Measurements from ENCODE around the gene JRKL. TPM values are rescaled to one million over a fixed set of nuclear protein-coding genes. Genes with fewer than 3 reads are reported as not detected.
"Not testable (repeated sequence)": the region's sequence is repeated elsewhere in the genome, so short reads cannot be mapped to it uniquely, and the experiment has no call there.

JRKL gene
- total RNA-seq, 1 donor from 2014 or later: 11.2 TPM

DNA sequence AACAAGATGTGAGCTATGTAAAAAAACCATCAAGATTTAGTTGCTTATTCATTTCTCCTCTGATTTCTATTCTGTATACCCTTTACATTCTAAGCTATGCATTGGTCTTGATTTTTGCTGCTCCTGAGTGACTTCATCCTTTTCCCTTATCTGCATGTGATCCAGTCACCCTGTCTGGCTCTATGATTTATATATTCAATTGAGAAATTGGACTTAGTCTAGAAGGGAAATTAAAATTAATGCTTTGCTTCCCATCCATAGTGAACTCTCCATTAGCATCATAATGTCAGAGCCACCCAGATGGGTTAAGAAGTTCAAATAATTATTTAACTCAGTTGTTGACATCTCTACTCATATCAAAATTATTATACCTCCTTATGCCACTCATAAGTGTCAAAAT lies 5.0 kb downstream of the JRKL start:
- no peak for DNase-seq

DNA sequence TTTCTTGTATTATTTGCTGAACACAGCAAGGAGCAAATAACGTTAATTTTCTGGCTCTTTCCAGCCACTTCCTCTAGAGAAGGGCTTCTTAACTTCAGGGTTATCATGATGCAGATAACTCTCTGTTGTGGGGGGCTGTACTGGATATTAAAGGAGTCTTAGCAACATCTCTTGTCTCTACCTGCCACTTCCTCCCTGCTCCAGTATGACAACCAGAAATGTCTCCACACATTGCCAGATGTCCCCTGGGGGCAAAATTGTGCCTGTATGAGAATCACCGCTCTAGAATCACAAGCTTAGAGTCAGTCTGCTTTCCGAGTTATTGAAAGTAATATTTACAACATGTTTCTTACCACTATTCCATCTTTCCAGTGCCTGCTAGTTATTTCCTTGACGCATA lies 6.8 kb downstream of the JRKL start:
- DNase-seq: no peak

DNA sequence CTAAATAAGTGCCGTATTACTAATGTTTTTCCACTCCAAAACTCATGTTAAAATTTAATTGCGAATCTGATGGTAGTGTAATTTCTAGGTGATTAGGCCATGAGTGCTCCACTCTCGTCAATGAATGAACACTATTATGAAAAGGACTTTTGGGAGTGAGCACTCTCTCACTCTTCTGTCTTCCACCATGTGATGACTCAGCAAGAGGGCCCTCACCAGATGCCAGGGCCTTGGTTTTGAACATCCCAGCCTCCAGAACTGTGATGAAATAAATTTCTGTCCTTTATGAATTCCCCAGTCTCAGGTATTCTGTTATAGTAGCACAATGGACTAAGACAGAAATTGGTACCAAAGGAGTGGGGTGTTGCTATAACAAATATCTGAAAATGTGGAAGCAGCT lies 8.1 kb downstream of the JRKL start:
- no peak for DNase-seq

DNA sequence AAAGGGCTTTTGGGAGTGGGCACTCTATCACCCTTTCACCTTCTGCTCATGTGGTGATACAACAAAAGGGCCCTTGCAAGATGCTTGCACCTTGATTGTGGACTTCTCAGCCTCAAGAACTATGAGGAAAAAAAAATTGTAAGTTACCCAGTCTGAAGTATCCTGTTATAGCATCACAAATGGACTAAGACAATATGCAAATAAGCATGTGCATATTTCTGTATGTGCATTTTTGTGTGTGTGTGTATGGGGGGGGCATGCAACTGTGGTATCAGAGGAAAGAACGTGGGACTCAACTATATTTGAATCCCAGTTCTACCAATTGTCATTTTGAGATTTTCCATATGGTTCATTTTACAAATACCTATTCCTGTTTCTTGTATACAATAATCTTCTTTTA lies 10.9 kb downstream of the JRKL start:
- DNase-seq: no peak

DNA sequence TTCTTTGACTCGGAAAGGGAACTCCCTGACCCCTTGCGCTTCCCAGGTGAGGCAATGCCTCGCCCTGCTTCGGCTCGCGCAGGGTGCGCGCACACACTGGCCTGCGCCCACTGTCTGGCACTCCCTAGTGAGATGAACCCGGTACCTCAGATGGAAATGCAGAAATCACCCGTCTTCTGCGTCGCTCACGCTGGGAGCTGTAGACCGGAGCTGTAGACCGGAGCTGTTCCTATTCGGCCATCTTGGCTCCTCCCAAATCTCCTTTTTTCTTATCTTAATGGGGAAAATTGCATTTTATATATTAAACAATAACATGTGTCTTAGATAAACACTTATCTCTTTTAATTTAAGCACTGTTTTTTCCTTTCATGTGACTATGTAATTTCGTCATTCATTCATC lies 21.6 kb downstream of the JRKL start:
- DNase-seq: not testable (repeated sequence)

DNA sequence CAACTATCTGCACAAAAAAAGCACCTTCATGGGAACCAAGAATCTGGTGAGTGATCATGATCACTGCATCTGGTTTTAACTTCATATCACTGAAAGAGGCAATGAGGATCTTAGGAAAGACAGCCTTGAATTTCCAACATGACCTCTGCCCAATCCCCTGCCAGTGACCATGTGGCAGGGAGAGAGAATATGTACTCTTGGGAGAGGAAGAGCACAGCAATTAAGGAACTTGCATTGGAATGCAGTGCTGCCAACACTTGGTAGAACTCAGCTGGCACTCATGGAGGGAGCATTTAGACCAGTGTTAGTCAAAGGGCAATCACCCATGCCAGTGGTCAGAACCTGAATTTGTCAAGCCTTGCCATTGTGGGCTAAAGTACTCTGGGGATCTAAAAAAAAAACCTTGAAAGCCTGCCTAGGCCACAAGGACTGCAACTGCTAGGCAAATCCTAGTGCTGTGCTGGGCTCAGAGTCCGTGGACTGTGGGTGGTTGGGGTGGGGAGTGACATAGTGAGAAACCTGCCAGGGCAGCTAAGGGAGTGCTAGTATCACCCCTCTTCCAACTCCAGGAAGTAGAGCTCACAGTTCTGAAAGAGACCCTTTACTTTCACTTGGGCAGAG lies 23.1 kb downstream of the JRKL start:
- DNase-seq: no peak

DNA sequence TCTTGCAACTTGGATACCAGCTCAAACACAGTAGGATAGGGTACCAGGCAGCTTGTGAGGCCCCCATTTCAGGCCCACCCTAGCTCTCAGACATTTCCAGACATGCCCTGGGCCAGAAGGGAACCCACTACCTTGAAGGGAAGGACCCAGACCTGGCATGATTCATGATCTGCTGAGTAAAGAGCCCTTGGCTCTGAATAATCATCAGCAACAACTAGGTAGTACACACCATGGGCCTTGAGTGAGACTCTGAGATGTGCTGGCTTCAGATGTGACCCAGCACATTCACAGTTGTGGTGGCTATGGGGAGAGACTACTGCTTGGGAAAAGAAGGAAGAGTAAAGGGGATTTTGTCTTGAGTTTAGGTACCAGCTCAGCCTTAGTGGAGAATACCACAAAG lies 23.6 kb downstream of the JRKL start:
- DNase-seq: no peak

DNA sequence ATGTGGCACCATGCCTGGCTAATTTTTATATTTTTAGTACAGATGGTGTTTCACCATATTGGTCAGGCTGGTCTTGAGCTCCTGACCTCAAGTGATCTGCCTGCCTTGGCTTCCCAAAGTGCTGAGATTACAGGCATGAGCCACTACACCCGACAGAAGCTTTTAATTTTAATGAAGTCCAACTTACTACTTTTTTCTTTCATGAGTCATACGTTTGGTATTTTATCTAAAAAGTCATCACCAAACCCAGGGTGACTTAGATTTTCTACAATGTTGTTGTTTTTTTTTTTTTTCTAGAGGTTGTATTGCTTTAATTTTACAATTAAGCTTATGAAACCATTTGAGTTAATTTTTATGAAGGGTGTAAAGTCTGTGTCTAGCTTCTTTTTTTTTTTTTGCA lies 34.9 kb downstream of the JRKL start:
- DNase-seq: peak; percentile 44

DNA sequence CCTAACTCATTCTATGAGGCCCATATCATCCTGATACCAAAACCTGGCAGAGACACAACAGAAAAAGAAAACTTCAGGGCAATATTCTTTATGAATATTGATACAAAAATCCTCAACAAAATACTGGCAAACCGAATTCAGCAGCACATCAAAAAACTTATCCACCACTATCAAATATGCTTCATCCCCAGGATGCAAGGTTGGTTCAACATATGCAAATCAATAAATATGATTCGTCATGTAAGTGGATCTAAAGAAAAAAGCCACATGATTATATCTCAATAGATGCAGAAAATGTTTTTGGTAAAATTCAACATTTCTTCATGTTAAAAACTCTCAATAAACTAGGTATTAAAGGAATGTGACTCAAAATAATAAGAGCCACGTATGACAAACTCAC lies 40.9 kb downstream of the JRKL start:
- no peak for DNase-seq

DNA sequence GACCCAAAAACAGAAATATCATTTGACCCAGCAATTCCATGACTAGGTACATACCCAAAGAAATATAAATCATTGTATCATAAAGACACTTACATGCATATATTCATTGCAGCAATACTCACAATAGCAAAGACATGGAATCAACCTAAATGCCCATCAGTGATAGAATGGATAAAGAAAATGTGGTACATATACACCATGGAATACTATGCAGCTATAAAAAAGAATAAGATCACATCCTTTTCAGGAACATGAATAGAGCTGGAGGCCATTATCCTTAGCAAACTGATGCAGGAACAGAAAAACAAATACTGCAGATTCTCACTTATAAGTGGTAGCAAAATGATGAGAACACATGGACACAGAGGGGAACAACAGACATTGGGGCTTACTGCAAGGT lies 42.8 kb downstream of the JRKL start:
- not testable (repeated sequence) for DNase-seq

Other genes with a start within 250 kb of the JRKL start
- gene MAML2, start 46.8 kb upstream of the JRKL start, total RNA-seq: 6.3 and 8.7 TPM in 2 replicates
- 24.2 and 34.9 TPM in 2 replicates for gene CCDC82, start 101 bp upstream of the JRKL start, total RNA-seq